ENCODE measurements around the gene FNDC3B.

The FNDC3B gene

GRCh38 chr3:172132159-172132586 lies 92.8 kb downstream of the FNDC3B start:
- DNase-seq (ENCODE audit: low read depth in 4 of 4, low spot score in 1 of 4): no peak

- no peak for DNase-seq (ENCODE audit: low read depth in 4 of 4, low spot score in 1 of 4)
Observed at GRCh38 chr3:172132721-172133311, 93.4 kb downstream of the FNDC3B start.

- no peak for DNase-seq (ENCODE audit: low read depth in 4 of 4, low spot score in 1 of 4)
Observed at GRCh38 chr3:172133838-172134237, 94.5 kb downstream of the FNDC3B start.

GRCh38 chr3:172134352-172134751 lies 95.0 kb downstream of the FNDC3B start:
- DNase-seq (ENCODE audit: low read depth in 4 of 4, low spot score in 1 of 4): no peak

- no peak for DNase-seq (ENCODE audit: low read depth in 4 of 4, low spot score in 1 of 4)
Observed at GRCh38 chr3:172135185-172135584, 95.8 kb downstream of the FNDC3B start.

- DNase-seq (ENCODE audit: low read depth in 4 of 4, low spot score in 1 of 4): no peak
Observed at GRCh38 chr3:172135820-172136219, 96.4 kb downstream of the FNDC3B start.

GRCh38 chr3:172136330-172136729 lies 97.0 kb downstream of the FNDC3B start:
- no peak for DNase-seq (ENCODE audit: low read depth in 4 of 4, low spot score in 1 of 4)

GRCh38 chr3:172137287-172138192 lies 98.2 kb downstream of the FNDC3B start:
- no peak for DNase-seq (ENCODE audit: low read depth in 4 of 4, low spot score in 1 of 4)

- no peak for DNase-seq (ENCODE audit: low read depth in 4 of 4, low spot score in 1 of 4)
Observed at GRCh38 chr3:172138193-172138537, 98.8 kb downstream of the FNDC3B start.

GRCh38 chr3:172138792-172139507 lies 99.6 kb downstream of the FNDC3B start:
- DNase-seq (ENCODE audit: low read depth in 4 of 4, low spot score in 1 of 4): peak in 1 of 4 experiments; percentile 13

GRCh38 chr3:172139528-172140276 lies 100.3 kb downstream of the FNDC3B start:
- DNase-seq (ENCODE audit: low read depth in 4 of 4, low spot score in 1 of 4): no peak

GRCh38 chr3:172140499-172141391 lies 101.4 kb downstream of the FNDC3B start:
- no peak for DNase-seq (ENCODE audit: low read depth in 4 of 4, low spot score in 1 of 4)

GRCh38 chr3:172142051-172142863 lies 102.9 kb downstream of the FNDC3B start:
- no peak for DNase-seq (ENCODE audit: low read depth in 4 of 4, low spot score in 1 of 4)

GRCh38 chr3:172142864-172143451 lies 103.6 kb downstream of the FNDC3B start:
- DNase-seq (ENCODE audit: low read depth in 4 of 4, low spot score in 1 of 4): no peak

GRCh38 chr3:172143739-172144497 lies 104.5 kb downstream of the FNDC3B start:
- DNase-seq (ENCODE audit: low read depth in 4 of 4, low spot score in 1 of 4): no peak

- DNase-seq (ENCODE audit: low read depth in 4 of 4, low spot score in 1 of 4): no peak
Observed at GRCh38 chr3:172144601-172145000, 105.2 kb downstream of the FNDC3B start.

- no peak for DNase-seq (ENCODE audit: low read depth in 4 of 4, low spot score in 1 of 4)
Observed at GRCh38 chr3:172145031-172145686, 105.8 kb downstream of the FNDC3B start.

GRCh38 chr3:172146349-172146748 lies 107.0 kb downstream of the FNDC3B start:
- no peak for DNase-seq (ENCODE audit: low read depth in 4 of 4, low spot score in 1 of 4)
